Osteoblast (primary cell): ENCODE results near the gene HNRNPC. TPM values are rescaled to one million over a fixed set of nuclear protein-coding genes. Genes with fewer than 3 reads are reported as not detected.

ENCODE experiments used
- DNase-seq: peaks from one replicate; pipeline ENCODE4 v3.0.0; 2011; ENCODE audit warnings: low spot score, mixed read lengths; ENCODE audit not compliant: insufficient read length; ENCODE audit errors: missing footprints
- H2AFZ ChIP-seq: 2 replicates; pipeline ENCODE4 v1.6.0; 2011; ENCODE audit warnings: mild to moderate bottlenecking, low read length
- H3K27ac ChIP-seq: 2 replicates; pipeline ENCODE4 v1.5.1; 2011; ENCODE audit warnings: mild to moderate bottlenecking, low read depth, low read length, moderate library complexity
- H3K27me3 ChIP-seq: 2 replicates; pipeline ENCODE4 v1.6.0; 2012; ENCODE audit warnings: mild to moderate bottlenecking, control low read depth, inconsistent platforms, low read length, moderate library complexity; ENCODE audit not compliant: insufficient read depth
- H3K36me3 ChIP-seq: 2 replicates; pipeline ENCODE4 v1.5.1; 2011; ENCODE audit warnings: mild to moderate bottlenecking, low read length, control low read depth, moderate library complexity; ENCODE audit not compliant: insufficient read depth
- H3K4me1 ChIP-seq: 2 replicates; pipeline ENCODE4 v1.5.1; 2011; ENCODE audit warnings: mild to moderate bottlenecking, low read length, control low read depth, moderate library complexity; ENCODE audit not compliant: insufficient read depth
- H3K4me2 ChIP-seq: 2 replicates; pipeline ENCODE4 v1.6.0; 2011; ENCODE audit warnings: mild to moderate bottlenecking, low read length; ENCODE audit not compliant: insufficient read depth
- H3K4me3 ChIP-seq: fragments of 200-600 bp; sonication (generic); 3 replicates; pipeline ENCODE4 v1.5.1; 2012; ENCODE audit warnings: mild to moderate bottlenecking, low read length, inconsistent platforms; ENCODE audit not compliant: insufficient read depth
- H3K79me2 ChIP-seq: 2 replicates; pipeline ENCODE4 v1.6.0; 2012; ENCODE audit warnings: mild to moderate bottlenecking, low read length, control low read depth, inconsistent platforms; ENCODE audit not compliant: insufficient read depth
- H3K9me3 ChIP-seq: 2 replicates; pipeline ENCODE4 v1.5.1; 2011; ENCODE audit warnings: low read depth, low read length, control low read depth
- H4K20me1 ChIP-seq: 2 replicates; pipeline ENCODE4 v1.6.0; 2012; ENCODE audit warnings: mild to moderate bottlenecking, low read length, control low read depth; ENCODE audit not compliant: insufficient read depth
- CTCF ChIP-seq: IDR thresholded peaks from 2 replicates; pipeline ENCODE4 v1.5.1; 2011; ENCODE audit warnings: mild to moderate bottlenecking, low read depth, low read length, moderate library complexity; ENCODE audit errors: extremely low read depth
- total RNA-seq: library from RNA; depleted of rRNA; stranded (reverse); fragments of >200 nt; gene quantifications from 2 replicates; pipeline ENCODE4 v1.2.3, GENCODE V29; 2012

Gene HNRNPC
- total RNA-seq, 1 donor, result 446 TPM

GRCh38 chr14:21244544-21244943 lies 24.7 kb downstream of the HNRNPC start:
- H3K79me2 ChIP-seq, result peaks cover 100% of the 10 kb centered on the region
- H3K9me3 ChIP-seq, result no peaks in the 10 kb centered on the region
- TF ChIP-seq CTCF, result no peak
- H3K4me2 ChIP-seq, result no peak overlapping the region
- peaks cover 20% of the 10 kb centered on the region for H3K4me1 ChIP-seq
- no peaks in the 10 kb centered on the region for H3K27me3 ChIP-seq
- peaks cover 57% of the 10 kb centered on the region for H3K36me3 ChIP-seq
- peak overlapping the region; percentile 3 for H3K27ac ChIP-seq
- no peak overlapping the region for H2AFZ ChIP-seq
- H3K4me3 ChIP-seq, result no peak overlapping the region
- peaks cover 80% of the 10 kb centered on the region for H4K20me1 ChIP-seq
- no peak for DNase-seq

- Histone ChIP-seq H3K4me3 (no peak overlapping the region), H3K9me3 (no peaks in the 10 kb centered on the region), H3K27me3 (no peaks in the 10 kb centered on the region), H3K36me3 (peaks cover 51% of the 10 kb centered on the region), H3K27ac (no peak overlapping the region), H3K4me1 (peaks cover 4% of the 10 kb centered on the region), H2AFZ (no peak overlapping the region), H3K79me2 (peaks cover 100% of the 10 kb centered on the region), H3K4me2 (no peak overlapping the region), H4K20me1 (peaks cover 77% of the 10 kb centered on the region)
- peak; percentile 46 for TF ChIP-seq CTCF
- DNase-seq, result no peak
Observed at GRCh38 chr14:21241218-21241819, 27.9 kb downstream of the HNRNPC start.

GRCh38 chr14:21240417-21240816 lies 28.8 kb downstream of the HNRNPC start:
- Histone ChIP-seq H3K4me3 (no peak overlapping the region), H3K27ac (no peak overlapping the region), H3K4me1 (peaks cover 4% of the 10 kb centered on the region), H3K4me2 (no peak overlapping the region), H4K20me1 (peaks cover 74% of the 10 kb centered on the region), H3K27me3 (no peaks in the 10 kb centered on the region), H3K79me2 (peaks cover 100% of the 10 kb centered on the region), H3K9me3 (no peaks in the 10 kb centered on the region), H3K36me3 (peaks cover 45% of the 10 kb centered on the region), H2AFZ (no peak overlapping the region)
- DNase-seq, result no peak
- TF ChIP-seq CTCF, result no peak

GRCh38 chr14:21238823-21239518 lies 30.3 kb downstream of the HNRNPC start:
- Histone ChIP-seq H4K20me1 (peaks cover 77% of the 10 kb centered on the region), H3K4me2 (no peak overlapping the region), H3K27ac (no peak overlapping the region), H3K27me3 (no peaks in the 10 kb centered on the region), H3K79me2 (peaks cover 100% of the 10 kb centered on the region), H3K4me3 (no peak overlapping the region), H3K36me3 (peaks cover 43% of the 10 kb centered on the region), H3K9me3 (no peaks in the 10 kb centered on the region), H2AFZ (no peak overlapping the region), H3K4me1 (peaks cover 4% of the 10 kb centered on the region)
- no peak for TF ChIP-seq CTCF
- no peak for DNase-seq
